ENCODE measurements around the gene BCL2L12.
"Not testable (repeated sequence)": the region's sequence is repeated elsewhere in the genome, so short reads cannot be mapped to it uniquely, and the experiment has no call there.

Gene BCL2L12

DNA sequence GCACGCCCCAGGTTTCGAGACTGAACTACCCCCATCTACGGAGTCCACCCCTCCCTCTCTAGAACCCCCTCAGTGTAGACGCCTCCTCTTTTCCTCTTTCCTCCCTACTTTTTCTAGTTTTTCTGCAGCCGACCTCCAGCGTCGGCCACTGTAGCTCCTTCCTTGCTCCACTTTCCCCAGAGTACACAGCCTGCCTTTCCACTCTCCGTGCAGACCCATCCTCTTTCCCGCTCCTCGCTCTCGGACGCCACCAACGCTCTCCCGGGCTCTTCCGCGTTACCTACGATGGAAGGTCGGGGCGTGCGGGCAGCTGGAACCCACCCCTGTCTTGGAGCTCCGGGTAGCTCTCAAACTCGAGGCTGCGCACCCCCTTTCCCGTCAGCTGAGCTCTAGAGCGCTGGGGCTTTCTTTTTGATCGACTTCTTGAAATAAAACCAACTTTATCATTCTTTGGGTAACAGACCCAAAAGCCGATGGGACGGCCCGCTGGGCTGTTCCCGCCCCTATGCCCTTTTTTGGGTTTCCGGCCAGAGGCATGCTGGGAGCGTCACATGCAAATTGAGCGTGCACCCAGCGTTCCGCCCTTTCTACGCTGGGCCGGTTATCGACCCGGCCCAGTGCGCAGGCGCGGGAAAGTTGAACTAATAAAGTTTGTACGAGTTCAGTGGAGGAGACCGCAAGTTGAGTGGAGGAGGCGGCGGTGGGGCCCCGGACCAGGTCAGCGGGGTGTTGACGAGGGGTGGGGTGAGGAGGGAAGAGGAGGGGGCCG is at the start of gene BCL2L12, which contains the start of gene IRF3:
BCL2L12 (plus strand) TSS at position 583 of the 769 bp plus-strand sequence. CDS start 760 bp downstream, outside the sequence.
IRF3 (minus strand) TSS at position 507 of the 769 bp plus-strand sequence. CDS start 1,019 bp downstream, outside the sequence.
- peak; percentile 87 to 90 for ATAC-seq

- no peak for ATAC-seq
Observed at GRCh38 chr19:49616532-49616931, 49.2 kb upstream of the BCL2L12 start.

DNA sequence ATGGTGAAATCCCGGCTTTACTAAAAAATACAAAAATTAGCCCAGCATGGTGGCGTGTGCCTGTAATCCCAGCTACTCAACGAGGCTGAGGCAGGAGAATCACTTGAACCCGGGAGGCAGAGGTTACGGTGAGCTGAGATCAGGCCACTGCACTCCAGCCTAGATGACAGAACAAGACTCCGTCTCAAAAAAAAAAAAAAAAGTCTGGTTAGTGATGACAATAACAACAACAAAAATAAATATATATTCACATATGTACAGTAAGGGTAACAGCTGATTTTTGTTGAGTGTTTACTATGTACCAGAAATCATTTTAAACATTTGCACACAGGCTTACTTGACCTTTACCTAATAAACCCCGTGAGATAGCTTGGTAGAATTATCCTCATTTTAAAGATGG is 48.8 kb upstream of the BCL2L12 start:
- no peak for ATAC-seq

DNA sequence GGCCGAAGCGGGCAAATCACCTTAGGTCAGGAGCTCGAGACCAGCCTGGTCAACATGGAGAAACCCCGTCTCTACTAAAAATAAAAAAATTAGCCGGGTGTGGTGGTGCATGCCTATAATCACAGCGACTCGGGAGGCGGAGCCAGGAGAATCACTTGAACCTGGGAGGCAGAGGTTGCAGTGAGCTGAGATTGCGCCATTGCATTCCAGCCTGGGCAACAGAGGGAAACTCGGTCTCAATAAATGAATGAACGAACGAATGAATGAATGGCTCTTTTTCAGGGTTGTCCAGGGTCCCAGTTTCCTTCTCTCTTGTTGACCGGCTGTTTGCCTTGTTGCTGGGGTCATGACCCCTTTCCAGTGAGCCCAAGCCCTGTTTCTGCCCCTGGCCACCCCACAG is 47.9 kb upstream of the BCL2L12 start:
- ATAC-seq = not testable (repeated sequence)

DNA sequence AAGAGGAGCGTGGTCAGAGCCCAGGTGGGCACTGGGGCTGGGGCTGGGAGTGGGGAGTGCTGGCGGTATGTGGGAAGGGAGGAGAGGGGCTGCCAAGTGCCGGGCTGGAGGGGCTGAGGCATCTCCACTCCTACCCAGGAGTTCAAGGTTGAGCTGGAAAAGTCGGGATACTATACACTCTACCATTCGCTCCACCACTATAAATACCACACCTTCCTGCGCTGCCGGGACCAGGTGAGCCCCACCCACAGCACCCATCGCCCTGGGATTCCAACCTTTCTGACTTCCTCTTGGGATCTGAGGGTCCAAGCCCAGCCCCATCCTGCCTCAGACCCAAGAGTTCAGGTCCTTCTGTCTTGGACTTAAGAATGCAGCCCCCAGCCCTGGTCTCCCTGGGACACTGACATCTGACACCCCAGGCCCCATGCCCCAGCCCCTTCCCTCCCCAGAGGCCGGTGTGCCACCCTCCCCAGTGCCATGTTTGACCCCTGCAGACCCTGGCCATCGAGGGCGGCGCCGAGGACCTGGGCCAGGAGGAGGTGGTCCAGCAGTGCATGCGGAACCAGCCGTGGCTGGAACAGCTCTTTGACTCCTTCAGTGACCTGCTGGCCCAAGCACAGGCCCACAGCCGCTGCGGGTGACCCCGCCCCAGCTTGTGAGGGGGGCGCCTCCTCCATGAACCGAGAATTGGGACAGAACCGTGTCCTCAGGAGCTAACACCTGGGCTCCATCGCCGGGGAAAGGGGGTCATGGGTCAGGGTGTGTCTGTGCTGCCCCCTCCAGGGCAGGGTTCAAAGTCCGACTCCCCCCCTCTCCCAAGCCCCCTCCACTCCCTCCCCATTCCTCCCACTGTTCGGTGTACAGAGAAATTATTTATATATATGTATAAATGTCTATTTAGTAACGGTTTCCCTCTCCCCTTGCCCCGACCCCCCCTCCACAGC is 40.5 kb upstream of the BCL2L12 start:
- no peak for ATAC-seq

DNA sequence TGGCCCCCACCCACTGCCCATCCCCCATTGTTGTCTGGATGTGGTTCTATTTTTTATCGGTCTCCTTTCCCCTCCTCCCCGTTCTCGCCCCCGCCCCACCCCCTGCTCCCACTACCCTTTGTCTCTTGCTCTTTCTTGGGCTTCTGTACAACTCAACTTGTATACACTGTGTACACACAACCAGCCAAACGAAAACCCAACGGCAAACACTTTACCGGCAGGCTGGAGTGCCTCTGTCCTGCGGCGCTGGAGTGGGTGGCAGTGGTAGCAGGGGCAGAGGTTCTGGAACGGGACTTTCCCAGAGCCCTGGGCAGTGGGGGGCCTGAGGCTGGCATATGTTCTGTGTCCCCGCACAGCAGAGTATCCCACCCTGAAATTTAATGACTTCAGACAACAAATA is 39.5 kb upstream of the BCL2L12 start:
- no peak for ATAC-seq

GRCh38 chr19:49629659-49630058 is 36.1 kb upstream of the BCL2L12 start:
- no peak for ATAC-seq

GRCh38 chr19:49631014-49631588 is 34.6 kb upstream of the BCL2L12 start:
- no peak for ATAC-seq

DNA sequence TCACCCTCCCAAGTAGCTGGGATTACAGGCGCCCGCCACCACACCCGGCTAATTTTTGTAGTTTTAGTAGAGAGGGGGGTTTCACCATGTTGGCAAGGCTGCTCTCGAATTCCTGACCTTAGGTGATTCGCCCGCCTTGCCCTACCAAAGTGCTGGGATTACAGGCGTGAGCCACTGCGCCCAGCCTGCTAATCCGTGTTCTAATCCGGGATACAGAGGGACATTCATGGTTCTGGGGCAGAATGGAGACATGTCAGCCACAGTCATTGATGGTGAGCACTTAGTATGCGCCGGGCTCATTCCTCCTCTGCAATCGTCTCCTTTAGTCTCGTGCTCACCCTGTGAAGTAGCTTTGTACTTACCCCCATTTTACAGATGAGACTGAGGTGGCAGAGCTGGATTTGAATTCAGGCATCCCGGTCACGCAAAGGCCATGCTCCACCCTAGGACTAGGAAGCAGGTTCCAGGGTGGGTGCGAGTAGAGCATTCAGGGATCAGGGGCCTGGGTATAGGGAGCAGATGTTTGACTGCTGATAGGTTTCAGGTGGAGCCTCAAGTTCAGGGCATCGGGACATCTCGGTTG is 34.0 kb upstream of the BCL2L12 start:
- no peak for ATAC-seq

- ATAC-seq = no peak
Observed at GRCh38 chr19:49632576-49632975, 33.2 kb upstream of the BCL2L12 start.

GRCh38 chr19:49633273-49633672 is 32.5 kb upstream of the BCL2L12 start:
- not testable (repeated sequence) for ATAC-seq

DNA sequence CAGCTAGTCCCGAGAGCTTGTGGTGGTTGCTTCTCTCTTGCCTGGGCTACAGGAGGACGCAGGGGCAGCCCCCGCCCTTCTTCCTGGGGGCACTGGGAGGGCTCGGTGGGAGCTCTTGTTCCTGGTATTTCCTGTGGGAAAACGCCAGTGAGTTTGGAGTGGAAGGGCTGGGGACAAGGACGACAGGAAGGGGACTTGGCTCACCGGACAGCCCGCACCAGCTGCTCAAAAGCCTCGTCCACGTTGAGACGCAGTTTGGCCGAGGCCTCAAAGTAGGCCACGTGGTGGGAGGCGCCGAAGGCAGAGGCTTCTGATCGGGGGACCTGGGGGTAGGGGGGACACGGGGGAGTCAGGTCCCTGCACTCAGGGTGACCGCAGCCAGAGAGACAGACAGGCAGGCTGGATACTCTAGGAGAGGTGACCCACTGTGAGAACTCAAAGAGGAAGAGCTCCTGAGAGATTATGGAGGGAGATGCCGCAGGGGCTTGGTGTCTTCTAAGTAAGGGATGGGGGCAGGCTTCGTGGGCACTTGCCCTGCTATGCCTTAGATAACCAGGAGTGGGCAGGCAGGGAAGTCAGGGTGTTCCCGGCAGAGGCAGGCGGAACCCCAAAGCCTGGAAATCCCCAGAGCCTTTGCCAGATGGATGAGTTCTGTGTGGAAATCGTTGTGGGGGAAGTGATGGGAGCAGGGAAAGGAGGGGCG is 30.1 kb upstream of the BCL2L12 start:
- ATAC-seq = no peak

DNA sequence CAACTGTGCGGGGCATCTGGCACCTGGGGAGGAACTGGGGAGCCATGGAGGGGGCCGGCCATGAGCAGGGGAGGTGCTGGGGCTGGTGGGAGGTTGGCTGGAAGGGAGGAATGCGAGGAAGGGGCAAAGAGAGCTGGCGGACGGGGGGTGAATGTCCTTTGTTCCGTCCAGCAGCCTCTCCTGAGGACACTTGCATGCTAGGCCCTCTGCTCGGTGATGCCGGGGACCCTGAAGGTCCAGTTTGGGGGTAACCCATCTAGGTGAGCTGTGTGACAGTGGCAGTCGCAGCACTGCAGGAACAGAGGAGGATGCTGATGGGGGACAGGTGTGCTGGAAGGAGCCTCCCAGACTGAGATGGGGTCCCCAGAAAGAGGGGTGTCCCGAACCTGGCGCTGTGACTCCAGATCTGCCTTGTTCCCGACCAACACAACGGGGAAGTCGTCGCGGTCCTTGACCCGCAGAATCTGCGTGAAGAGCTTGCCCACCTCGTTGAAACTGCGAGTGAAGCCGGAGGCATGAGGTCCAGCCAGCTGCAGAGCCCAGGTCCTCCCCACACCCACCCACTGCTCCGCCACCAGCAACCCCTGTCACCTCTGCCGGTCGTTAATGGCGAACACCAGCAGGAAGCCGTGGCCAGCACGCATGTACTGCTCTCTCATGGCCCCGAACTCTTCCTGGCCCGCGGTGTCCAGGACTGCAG is 29.4 kb upstream of the BCL2L12 start:
- no peak for ATAC-seq

- ATAC-seq = no peak
Observed at GRCh38 chr19:49637821-49638738, 27.7 kb upstream of the BCL2L12 start.

- ATAC-seq = no peak
Observed at GRCh38 chr19:49639401-49640112, 26.2 kb upstream of the BCL2L12 start.

DNA sequence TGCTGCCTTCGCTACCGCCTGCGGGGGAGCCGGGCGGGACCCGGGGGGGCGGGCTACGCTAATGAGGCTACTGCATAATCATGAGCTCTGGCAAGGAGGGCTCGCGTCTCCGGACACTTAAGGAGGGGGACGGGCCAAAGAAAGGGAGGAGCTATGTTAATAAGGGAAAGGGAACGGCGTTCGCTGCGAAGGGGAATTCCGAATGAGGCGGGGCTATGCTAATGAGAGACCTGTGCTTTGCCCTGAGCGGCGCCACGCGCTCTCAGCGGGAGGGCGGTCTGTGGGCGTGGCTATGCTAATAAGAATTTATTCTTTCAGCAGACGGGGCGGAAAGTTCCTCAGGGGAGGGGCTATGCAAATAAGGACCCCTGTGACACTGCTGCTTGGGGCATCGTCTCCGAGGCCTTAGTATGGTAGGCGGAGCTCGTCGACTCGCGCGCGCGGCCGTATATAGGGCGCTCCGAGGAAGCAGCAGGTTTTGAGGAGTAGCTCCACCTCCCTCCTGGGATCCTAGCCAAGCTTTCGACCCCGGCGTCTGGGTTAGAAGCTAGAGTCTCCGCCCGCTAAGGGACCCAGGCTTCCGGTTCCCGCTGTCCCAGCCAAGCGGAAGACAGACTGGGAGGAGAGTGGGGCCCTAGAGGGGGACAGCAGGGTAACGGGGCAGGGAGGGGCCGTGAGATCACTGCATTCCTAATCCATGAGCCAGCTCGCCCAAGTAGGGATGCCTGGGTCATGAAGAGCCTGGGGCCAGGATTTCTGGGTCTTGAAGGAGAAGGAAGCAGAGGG is 25.4 kb upstream of the BCL2L12 start, which contains the start of gene RRAS:
RRAS (minus strand) TSS at position 31 of the 786 bp plus-strand sequence. CDS start 45 bp downstream, outside the sequence.
- ATAC-seq = peak; percentile 68 to 69

- ATAC-seq = peak; percentile 66 to 72
Observed at GRCh38 chr19:49641688-49642491, 23.8 kb upstream of the BCL2L12 start, which contains the start of gene SCAF1. TSS of gene SCAF1 (plus strand) at chr19:49642209. CDS start at chr19:49645027, 2,818 bp downstream.

Data from activated CD4-positive, CD25-positive, alpha-beta regulatory T cell treated with anti-CD3 and anti-CD28 coated beads, Interleukin-2, amount 50 U/mL, for 24 hours (primary cell).